HEK293 (cell line): ENCODE measurements around the gene SERPINB6.
A peak's percentile ranks its signal among the peaks of the same experiment; 100 is the strongest.

ENCODE experiments used
- GLIS2 ChIP-seq: fragments of 450-650 bp; formaldehyde crosslinking; IDR thresholded peaks from 2 replicates; pipeline ENCODE4 v1.5.1; 2016; ENCODE audit warnings: missing biosample characterization, missing genetic modification characterization
- KLF16 ChIP-seq: fragments of 450-650 bp; formaldehyde crosslinking; IDR thresholded peaks from 2 replicates; pipeline ENCODE4 v1.5.1; 2017; ENCODE audit warnings: missing biosample characterization, missing genetic modification characterization
- PATZ1 ChIP-seq: fragments of 450-650 bp; formaldehyde crosslinking; IDR thresholded peaks from 2 replicates; pipeline ENCODE4 v1.5.1; 2016; ENCODE audit warnings: missing biosample characterization, missing genetic modification characterization
- PRDM4 ChIP-seq: fragments of 450-650 bp; formaldehyde crosslinking; IDR thresholded peaks from 2 replicates; pipeline ENCODE4 v1.5.1; 2017; ENCODE audit warnings: missing biosample characterization, missing genetic modification characterization
- SP3 ChIP-seq: fragments of 450-650 bp; formaldehyde crosslinking; IDR thresholded peaks from 2 replicates; pipeline ENCODE4 v1.5.1; 2016; ENCODE audit warnings: missing biosample characterization, missing genetic modification characterization
- TCF7L2 ChIP-seq: IDR thresholded peaks from 2 replicates; pipeline ENCODE4 v1.6.1; 2011; ENCODE audit warnings: low read depth, mild to moderate bottlenecking, inconsistent platforms, low read length, moderate library complexity, borderline replicate concordance
- ZBTB44 ChIP-seq: fragments of 450-650 bp; IDR thresholded peaks from 2 replicates; pipeline ENCODE4 v1.5.1; 2018; ENCODE audit warnings: missing biosample characterization, mild to moderate bottlenecking, missing genetic modification characterization
- ZBTB8A ChIP-seq: fragments of 450-650 bp; formaldehyde crosslinking; IDR thresholded peaks from 2 replicates; pipeline ENCODE4 v1.5.1; 2016; ENCODE audit warnings: missing biosample characterization, missing genetic modification characterization
- ZFP41 ChIP-seq: fragments of 450-650 bp; formaldehyde crosslinking; IDR thresholded peaks from 2 replicates; pipeline ENCODE4 v1.5.1; 2016; ENCODE audit warnings: missing biosample characterization, missing genetic modification characterization, borderline replicate concordance
- ZNF112 ChIP-seq: fragments of 450-650 bp; formaldehyde crosslinking; IDR thresholded peaks from 2 replicates; pipeline ENCODE4 v1.5.0; 2017; ENCODE audit warnings: missing biosample characterization, missing genetic modification characterization
- ZNF148 ChIP-seq: fragments of 450-650 bp; formaldehyde crosslinking; IDR thresholded peaks from 2 replicates; pipeline ENCODE4 v1.5.0; 2017; ENCODE audit warnings: missing biosample characterization, missing genetic modification characterization, borderline replicate concordance
- ZNF169 ChIP-seq: fragments of 450-650 bp; formaldehyde crosslinking; IDR thresholded peaks from 2 replicates; pipeline ENCODE4 v1.5.1; 2016; ENCODE audit warnings: missing biosample characterization, missing genetic modification characterization
- ZNF24 ChIP-seq: fragments of 450-650 bp; formaldehyde crosslinking; IDR thresholded peaks from 2 replicates; pipeline ENCODE4 v1.5.1; 2016; ENCODE audit warnings: missing biosample characterization, missing genetic modification characterization
- ZNF266 ChIP-seq: fragments of 450-650 bp; formaldehyde crosslinking; IDR thresholded peaks from 2 replicates; pipeline ENCODE4 v1.5.1; 2016; ENCODE audit warnings: missing biosample characterization, missing genetic modification characterization, low read depth
- ZNF335 ChIP-seq: fragments of 450-650 bp; formaldehyde crosslinking; conservative IDR thresholded peaks from 2 replicates; pipeline ENCODE4 v1.5.1; 2016; ENCODE audit warnings: missing biosample characterization, missing genetic modification characterization
- ZNF37A ChIP-seq: fragments of 450-650 bp; IDR thresholded peaks from 2 replicates; pipeline ENCODE4 v1.5.1; 2018; ENCODE audit warnings: missing biosample characterization, missing genetic modification characterization
- ZNF48 ChIP-seq: fragments of 450-650 bp; formaldehyde crosslinking; IDR thresholded peaks from 2 replicates; pipeline ENCODE4 v1.5.1; 2016; ENCODE audit warnings: missing biosample characterization, missing genetic modification characterization
- ZNF518A ChIP-seq: fragments of 450-650 bp; formaldehyde crosslinking; conservative IDR thresholded peaks from 2 replicates; pipeline ENCODE4 v1.5.1; 2016; ENCODE audit warnings: low read depth, missing biosample characterization, missing genetic modification characterization
- ZNF701 ChIP-seq: fragments of 450-650 bp; formaldehyde crosslinking; IDR thresholded peaks from 2 replicates; pipeline ENCODE4 v1.5.1; 2016; ENCODE audit warnings: missing biosample characterization, missing genetic modification characterization
- ZNF785 ChIP-seq: fragments of 450-650 bp; formaldehyde crosslinking; IDR thresholded peaks from 2 replicates; pipeline ENCODE4 v1.5.1; 2016; ENCODE audit warnings: missing biosample characterization, missing genetic modification characterization
- ZNF837 ChIP-seq: fragments of 450-650 bp; formaldehyde crosslinking; IDR thresholded peaks from 2 replicates; pipeline ENCODE4 v1.5.1; 2016; ENCODE audit warnings: missing biosample characterization, missing genetic modification characterization
- ZSCAN23 ChIP-seq: fragments of 450-650 bp; formaldehyde crosslinking; IDR thresholded peaks from 2 replicates; pipeline ENCODE4 v1.5.1; 2016; ENCODE audit warnings: missing biosample characterization, missing genetic modification characterization
- ZSCAN30 ChIP-seq: fragments of 450-650 bp; IDR thresholded peaks from 2 replicates; pipeline ENCODE4 v1.5.1; 2018; ENCODE audit warnings: missing biosample characterization, mild to moderate bottlenecking, missing genetic modification characterization, moderate library complexity
- ZSCAN4 ChIP-seq: fragments of 450-650 bp; formaldehyde crosslinking; IDR thresholded peaks from 2 replicates; pipeline ENCODE4 v1.5.1; 2017; ENCODE audit warnings: missing biosample characterization, missing genetic modification characterization

The SERPINB6 gene

GRCh38 chr6:2971420-2972218 is at the start of gene SERPINB6 (continued):
- TF ChIP-seq ZSCAN30 (tag by site-specific recombination) (0 out of 2 replicates have a peak, but pooled peaks have one; percentile 15), ZBTB44 (no peak), ZBTB8A (tag by site-specific recombination) (0 out of 2 replicates have a peak, but pooled peaks have one; percentile 27), ZNF148 (tag by site-specific recombination) (no peak), ZNF518A (tag by site-specific recombination) (no peak), GLIS2 (no peak; the same call in 1 of the 2 replicates), ZNF266 (tag by site-specific recombination) (no peak), ZNF837 (tag by site-specific recombination) (no peak), ZFP41 (tag by site-specific recombination) (no peak), KLF16 (tag by site-specific recombination) (no peak), ZSCAN23 (tag by site-specific recombination) (no peak), ZNF48 (tag by site-specific recombination) (no peak), PATZ1 (tag by site-specific recombination) (peak; percentile 82), ZNF701 (tag by site-specific recombination) (no peak), ZNF785 (tag by site-specific recombination) (no peak), SP3 (tag by site-specific recombination) (peak; percentile 67), ZNF24 (tag by site-specific recombination) (no peak), ZSCAN4 (tag by site-specific recombination) (no peak), ZNF169 (tag by site-specific recombination) (no peak), ZNF37A (tag by site-specific recombination) (no peak), ZNF112 (tag by site-specific recombination) (no peak), PRDM4 (no peak), TCF7L2 (no peak), ZNF335 (tag by site-specific recombination) (peak; percentile 90)
